GM18499 (cell line): ENCODE results near the gene PALM.
"Not testable (repeated sequence)": the region's sequence is repeated elsewhere in the genome, so short reads cannot be mapped to it uniquely, and the experiment has no call there.

Experiments
- ATAC-seq: cut with Tn5 transposase; IDR thresholded peaks from one replicate; pipeline ENCODE4 v1.9.1; 2021; ENCODE audit warnings: moderate number of reproducible peaks; ENCODE audit not compliant: insufficient read depth, unreplicated experiment

PALM gene, protein sequence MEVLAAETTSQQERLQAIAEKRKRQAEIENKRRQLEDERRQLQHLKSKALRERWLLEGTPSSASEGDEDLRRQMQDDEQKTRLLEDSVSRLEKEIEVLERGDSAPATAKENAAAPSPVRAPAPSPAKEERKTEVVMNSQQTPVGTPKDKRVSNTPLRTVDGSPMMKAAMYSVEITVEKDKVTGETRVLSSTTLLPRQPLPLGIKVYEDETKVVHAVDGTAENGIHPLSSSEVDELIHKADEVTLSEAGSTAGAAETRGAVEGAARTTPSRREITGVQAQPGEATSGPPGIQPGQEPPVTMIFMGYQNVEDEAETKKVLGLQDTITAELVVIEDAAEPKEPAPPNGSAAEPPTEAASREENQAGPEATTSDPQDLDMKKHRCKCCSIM

DNA sequence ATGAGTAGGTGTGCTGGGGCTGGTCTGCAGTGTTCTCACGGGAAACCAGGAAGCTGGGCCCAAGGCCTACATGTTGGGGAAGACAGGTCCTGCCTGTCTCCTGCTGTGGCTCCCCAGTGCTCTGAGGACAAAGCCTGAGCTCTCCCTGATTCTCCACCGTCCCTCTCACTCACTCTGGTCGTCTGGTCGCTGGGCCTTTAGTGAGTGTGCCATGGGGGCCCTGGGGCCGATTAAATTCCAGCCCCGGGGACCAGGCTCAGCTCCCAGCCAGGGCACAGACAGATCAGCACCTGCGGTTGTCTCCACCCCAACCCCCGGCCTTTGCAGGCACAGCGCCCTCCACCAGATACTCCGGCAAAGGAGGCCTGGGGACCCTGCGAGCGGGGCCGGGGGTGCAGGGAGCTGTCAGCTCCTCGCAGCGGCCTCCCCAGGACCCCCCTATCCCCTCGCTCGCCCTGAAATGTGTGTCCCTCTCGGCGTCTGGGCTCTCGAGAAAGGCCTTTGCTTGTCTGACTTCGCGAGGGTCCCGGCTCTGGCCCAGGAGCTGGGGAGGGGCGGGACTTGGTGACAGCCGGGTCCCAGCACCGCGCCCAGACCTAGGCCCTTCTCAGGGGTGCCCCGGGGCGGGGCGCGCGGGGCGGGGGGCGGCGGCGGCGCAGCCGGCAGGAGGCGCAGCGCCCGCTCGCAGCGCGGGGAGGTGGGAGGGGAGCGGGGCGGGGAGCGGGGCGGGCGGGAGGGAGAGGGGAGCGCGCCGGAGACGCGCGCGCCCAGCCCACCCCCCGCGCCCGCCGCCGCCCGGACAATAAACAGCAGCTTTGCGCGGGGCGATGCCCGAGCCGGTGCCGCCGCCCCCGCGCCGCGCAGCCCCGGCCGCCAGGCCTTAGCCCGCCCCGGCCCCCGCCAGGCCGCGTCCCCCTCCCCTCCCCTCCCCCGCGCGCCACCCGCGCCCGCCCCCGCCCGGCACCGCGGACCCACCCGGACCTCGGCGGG lies at the start of gene PALM:
Gene PALM (plus strand): TSS at position 782 of the 990 bp plus-strand sequence. CDS start 212 bp downstream, outside the sequence.
- ATAC-seq, result no peak

DNA sequence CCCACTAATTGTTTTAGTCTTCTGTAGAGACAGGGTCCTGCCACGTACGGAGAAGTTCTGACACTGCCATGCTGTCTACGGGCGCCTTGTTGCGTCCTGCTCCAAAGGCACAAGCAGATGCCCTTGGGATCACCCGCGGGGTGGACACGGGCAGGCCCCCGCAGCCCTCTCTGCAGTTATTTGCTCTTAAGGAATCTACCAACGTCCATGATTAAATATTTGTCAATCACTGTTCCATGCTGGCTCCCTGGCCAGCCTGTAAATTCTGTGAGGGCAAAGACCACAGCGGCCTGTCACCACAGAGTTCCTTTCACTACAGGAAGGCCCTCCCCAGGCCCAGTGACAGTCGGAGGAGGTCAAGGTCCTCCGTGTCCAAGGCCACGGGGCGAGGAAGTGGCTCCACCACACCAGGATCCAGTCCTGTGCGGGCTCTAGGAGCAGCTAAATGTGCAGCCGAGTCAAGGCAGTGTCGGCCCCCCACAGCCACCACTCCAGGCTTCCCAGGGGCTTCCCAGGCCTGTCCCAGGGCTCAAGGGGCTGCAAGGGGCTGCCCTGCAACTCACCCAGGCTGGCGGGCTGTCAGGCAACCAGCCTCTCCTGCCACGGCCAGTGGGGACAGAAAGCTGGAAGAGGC lies 47.8 kb upstream of the PALM start:
- no peak for ATAC-seq

DNA sequence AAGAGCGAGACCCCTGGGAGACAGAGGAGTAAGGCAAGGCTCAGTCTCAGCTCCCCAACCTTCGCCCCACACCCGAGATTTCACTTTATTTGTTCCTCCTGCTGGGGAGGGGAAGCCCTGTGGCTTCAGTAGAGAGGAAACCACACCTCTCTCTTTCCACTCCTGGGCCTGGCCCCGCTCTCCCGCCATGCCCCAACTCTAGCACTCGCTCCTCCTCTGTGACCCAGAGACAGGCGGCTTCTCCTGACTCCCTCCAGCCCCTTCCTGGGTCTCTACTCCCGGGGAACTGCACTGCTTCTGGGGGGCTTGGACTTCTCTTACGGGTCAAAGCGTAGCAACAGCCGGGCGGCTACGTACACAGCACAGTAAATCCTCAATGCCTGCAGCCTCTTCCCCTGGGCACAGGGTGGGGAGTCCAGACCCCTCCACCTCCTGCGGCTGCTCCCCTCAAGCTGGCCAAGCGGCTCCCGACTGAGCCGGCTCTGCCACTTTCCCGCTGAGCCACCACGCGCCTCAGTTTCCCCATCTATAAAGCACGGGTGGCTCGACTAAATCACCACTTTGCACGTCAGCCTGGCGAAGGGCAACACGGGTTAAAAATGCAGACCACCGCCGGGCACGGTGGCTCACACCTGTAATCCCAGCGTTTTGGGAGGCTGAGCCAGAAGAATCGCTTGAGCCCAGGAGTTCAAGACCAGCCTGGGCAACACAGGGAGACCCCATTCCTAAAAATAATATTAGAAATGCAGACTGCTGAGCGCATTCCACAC lies 47.1 kb upstream of the PALM start:
- no peak for ATAC-seq

DNA sequence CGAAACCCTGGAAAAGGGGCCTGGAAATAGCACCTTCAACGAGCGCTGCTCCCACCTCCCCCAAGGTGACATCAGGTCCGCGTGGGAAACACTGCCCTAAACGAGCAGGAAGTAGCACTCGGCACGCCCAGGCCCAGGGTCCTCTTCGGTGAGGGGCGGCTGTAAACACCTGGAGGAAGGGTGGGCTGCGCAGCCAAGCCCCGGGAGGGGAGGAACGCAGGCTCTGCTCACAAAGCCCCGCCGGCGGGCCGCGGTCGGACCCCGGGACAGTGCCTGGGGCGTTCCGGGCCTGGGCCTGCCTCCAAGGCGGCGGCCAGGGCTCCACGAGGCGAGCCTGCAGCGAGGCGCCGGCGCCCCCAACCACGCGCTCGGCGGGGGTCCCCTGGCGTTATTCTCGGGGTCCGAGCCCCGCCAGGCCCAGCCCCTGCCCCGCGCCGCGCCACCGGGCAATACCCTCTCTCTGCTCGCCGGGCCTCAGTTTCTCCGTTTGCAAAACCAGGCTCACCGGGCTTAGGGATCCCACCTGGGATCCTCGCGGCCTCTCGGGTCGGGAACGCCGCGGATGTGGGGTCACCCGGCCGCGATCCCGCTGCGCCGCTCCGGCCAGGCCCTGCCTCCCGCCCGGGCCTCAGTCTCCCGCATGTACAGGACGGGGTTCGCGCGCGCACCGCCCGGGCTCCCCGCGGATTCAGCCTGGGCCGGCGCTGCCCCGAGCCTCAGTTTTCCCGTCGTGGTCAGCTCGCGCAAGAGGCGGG lies 46.4 kb upstream of the PALM start:
- ATAC-seq, result no peak

DNA sequence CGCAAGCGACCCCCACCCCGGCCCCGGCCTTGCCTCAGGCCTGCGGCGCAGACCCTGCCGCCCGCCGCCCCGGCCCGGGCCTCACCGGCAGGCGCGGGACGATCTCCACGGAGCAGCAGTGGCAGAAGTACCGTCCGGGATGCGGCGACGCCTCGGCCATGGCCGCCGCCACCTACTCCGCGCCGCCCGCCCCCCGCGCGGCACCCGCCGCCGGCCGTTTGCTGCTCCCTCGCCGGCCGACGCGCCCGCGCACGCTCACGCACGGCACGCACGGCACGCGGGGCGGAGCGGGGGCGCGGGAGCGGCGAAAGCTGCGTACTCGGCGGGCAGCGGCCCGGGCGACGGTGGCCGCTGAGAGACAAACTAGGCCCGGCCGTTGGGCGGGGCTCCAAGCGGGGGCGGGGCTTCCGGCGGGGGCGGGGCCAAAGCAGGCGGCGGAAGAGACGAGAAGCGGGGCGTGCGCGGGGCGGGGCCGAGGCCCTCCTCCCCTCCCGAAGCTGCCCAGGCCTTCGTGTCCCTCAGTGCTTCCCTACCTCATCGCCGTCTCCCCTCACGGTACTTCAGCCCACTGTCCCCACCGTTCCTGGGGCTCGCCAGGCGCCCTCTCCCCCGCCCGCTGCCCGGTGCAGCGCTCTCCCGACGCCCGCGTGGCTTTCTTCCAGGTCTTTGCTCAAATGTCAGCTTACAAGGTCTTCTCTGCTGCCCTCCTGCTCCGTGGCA lies 45.6 kb upstream of the PALM start, which contains the start of gene RNF126:
Gene RNF126 (minus strand): TSS at position 253 of the 720 bp plus-strand sequence. CDS start 93 bp downstream, at position 160.
- ATAC-seq, result no peak

DNA sequence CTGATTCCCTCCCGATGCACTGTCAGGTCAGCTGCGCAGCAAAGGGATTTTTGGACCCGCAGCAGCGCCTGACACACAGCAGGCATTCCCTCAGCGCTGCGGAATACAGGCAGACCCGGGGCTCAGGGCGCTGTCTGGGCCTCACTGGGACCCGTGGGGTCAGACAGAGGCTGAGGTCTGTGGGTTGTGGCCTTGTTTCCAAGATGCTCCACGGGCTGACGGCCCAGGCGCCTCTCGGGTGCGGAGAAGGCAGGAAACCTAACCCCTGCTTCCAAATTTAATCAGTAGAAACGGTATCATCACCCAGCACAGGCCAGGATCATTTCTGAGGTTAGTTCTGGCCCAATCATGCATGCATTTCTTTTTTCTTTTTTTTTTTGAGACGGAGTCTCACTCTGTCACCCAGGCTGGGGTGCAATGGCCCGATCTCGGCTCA lies 45.0 kb upstream of the PALM start:
- ATAC-seq, result no peak

DNA sequence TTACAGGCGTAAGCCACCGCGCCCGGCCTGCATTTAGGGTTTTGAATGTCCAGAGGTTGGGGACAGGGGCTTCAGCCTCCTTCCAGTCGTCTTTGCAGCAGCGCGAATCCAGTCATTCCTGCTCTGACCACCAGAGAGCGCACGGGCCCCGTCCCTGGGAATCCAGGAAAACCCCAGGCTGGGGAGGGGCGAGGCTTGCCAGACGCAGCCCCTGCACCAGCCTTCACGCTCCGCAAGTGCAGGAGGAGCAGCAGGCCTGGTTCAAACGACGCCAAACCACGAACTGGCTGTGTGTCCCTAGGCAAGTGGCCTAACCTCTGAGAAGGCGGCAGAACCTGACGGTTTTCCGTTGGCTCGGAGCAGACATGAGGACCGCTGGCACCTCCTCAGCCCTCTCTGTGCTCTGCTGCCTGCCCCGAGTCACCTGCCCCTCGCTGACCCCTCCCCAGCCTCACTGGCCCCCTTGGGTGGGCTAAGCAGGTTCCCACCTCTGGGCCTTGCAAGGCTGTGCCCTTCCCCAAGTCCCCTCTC lies 43.8 kb upstream of the PALM start:
- no peak for ATAC-seq

DNA sequence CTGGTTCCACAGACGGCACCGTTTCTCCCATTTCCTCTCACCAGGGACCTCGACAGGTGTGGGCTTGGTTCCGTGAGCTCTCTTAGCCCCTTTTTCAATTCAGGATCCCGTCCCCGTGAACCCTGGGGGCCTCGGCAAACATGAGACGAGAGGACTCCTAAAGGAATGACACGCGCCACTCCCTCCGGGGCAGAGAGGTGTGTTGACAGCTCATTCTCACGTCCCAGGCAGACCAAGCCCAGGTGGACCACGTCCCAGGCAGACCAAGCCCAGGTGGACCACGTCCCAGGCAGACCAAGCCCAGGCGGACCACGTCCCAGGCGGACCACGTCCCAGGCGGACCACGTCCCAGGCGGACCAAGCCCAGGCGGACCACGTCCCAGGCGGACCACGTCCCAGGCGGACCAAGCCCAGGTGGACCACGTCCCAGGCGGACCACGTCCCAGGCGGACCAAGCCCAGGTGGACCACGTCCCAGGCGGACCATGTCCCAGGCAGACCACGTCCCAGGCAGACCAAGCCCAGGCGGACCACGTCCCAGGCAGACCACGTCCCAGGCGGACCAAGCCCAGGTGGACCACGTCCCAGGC lies 41.7 kb upstream of the PALM start:
- not testable (repeated sequence) for ATAC-seq

DNA sequence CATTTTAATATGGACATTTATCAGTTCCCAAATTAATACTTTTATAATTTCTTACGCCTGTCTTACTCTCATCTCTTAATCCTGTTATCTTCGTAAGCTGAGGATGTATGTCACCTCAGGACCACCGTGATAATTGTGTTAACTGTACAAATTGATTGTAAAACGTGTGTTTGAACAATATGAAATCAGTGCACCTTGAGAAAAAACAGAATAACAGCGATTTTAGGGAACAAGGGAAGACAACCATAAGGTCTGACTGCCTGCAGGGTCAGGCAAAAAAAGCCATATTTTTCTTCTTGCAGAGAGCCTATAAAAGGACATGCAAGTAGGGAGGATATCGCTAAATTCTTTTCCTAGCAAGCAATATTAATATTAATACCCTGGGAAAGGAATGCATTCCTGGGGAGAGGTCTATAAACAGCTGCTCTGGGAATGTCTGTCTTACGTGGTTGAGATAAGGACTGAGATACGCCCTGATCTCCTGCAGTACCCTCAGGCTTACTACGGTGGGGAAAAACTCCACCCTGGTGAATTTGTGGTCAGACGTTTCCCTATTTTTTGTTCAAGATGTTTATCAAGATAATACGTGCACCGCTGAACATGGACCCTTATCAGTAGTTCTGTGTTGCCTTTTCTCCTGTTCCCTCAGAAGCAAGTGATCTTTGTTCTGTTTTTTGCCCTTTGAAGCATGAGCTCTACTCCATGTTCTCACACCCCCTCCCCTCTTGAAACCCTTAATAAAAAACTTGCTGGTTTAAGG lies 39.9 kb upstream of the PALM start:
- ATAC-seq, result not testable (repeated sequence)

DNA sequence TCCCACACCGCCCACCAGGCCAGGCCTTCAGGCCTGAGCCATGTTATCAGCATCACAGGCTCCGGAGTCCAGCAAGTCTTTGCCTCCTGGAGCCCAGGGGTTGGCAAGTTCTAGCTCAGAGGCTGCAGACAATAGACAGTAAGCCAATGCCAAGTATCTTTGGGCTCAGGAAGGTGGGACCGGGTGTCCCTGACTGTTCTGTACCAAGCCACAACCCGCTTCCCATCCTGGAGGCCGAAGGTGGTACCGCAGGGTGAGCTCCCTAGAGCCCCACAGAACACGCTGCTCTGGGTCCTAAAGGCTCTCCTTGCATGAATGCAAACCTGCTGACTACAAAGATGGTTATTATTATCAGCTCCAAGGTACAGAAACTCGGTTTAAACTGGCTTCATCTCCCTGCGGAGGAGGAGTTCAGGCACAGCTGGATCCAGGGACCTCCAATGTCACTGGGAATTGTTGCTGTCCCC lies 38.1 kb upstream of the PALM start:
- no peak for ATAC-seq

DNA sequence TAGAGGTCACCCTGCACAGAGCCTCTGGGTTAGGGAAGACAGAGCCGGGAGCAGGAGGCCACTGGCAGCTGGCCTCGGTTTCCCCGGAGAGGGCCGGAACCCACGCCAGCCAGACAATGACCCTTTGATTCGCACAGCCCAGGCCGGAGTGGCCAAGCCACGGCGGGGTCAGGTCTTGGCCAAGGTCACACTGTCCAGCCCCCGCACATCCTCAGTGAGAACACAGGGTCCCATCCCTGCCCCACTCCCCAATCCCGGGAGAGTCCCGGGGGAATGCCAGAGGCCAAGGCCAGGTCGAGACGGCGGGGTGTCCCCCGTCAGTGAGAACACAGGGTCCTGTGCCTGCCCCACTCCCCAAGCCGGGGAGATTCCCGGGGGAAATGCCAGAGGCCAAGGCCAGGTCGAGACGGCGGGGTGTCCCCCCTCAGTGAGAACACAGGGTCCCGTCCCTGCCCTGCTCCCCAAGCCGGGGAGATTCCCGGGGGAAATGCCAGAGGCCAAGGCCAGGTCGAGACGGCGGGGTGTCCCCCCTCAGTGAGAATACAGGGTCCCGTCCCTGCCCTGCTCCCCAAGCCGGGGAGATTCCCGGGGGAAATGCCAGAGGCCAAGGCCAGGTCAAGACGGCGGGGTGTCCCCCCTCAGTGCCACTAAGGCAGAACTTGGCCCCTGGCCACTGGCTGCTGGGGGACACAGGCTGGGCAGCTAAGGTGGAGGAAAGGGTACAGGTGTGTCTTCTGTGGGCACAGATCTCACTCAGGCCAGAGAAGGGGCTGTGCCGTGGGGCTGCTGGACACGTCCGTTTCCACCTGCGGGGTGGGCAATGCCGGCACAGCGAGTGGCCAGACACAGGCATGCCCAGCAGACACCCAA lies 34.2 kb upstream of the PALM start:
- ATAC-seq, result no peak

DNA sequence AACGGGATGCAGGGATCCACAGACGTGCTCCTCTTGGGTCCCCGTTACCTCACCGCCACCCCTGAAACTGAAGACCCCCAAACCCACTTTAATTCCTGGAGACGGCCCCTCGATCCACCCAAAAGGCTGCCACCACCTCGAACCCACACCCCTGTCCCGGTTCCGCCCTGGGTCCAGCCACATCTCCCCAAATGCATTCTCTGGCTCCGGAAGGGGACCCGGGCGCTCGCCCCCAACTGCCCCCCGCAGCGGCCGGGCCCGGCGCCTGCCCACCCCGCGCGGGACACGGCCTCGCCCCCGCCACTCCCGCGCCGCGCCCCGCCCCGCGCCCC lies 32.8 kb upstream of the PALM start:
- ATAC-seq, result no peak

DNA sequence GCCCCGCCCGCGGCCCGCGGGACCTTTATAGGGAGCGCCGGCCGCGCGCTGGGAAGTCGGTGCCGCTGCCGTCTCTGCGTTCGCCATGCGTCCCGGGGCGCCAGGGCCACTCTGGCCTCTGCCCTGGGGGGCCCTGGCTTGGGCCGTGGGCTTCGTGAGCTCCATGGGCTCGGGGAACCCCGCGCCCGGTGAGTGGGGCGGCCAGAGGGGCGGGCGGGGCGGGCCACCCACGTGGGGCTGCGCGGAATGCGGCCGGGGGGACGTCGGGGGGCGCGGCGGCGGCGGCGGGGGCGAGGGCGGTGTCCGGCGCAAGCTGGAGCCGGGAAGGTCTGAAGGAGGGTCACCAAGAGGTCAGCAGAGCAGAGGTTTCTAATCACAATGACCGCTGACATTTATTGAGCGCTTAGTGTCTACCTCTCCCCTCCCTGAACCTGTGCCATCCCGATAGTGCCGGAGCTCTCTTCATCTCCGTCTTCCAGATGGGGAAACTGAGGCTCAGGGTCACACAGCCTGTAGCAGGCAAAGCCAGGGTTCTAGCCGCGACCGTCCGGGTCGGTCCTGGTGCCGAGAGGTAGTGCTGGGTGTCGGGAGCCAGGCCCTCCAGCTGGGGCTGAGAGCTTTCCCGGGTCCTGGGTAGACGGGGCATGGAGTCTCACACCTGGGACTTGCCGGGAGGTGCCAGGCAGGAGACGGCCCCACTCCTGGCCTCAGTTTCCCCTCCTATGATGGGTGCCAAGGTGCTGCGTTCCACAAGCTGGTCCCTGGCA lies 32.2 kb upstream of the PALM start, which contains the start of gene FSTL3:
Gene FSTL3 (plus strand): TSS at position 54 of the 767 bp plus-strand sequence. CDS start 32 bp downstream, at position 86.
- ATAC-seq, result no peak

DNA sequence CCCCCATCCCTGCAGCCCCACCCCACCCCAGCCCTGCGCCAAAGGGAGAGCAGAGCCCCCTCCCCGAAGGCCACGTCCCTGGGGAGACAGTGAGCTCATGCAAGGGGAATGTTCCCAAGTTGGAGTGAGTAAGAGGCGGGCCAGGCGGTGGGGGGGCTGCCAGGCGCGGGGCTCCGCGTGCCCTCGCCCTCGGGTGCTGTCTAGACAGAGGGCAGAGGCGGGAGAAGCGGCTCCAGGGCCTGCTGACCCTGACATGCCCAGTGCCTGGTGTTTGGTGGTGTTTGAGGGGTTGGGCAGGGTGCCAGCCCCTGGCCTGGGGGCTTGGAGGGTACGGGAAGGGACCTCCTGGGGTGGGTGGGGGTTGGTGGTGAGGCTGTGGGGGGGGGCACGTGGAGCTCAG lies 31.5 kb upstream of the PALM start:
- ATAC-seq, result no peak
